ENCODE data around the gene CDKAL1.

- no peak for TF ChIP-seq EZH2phosphoT487 (IDR thresholded peaks at IDR 0.05)
- TF ChIP-seq, protein P1, sequence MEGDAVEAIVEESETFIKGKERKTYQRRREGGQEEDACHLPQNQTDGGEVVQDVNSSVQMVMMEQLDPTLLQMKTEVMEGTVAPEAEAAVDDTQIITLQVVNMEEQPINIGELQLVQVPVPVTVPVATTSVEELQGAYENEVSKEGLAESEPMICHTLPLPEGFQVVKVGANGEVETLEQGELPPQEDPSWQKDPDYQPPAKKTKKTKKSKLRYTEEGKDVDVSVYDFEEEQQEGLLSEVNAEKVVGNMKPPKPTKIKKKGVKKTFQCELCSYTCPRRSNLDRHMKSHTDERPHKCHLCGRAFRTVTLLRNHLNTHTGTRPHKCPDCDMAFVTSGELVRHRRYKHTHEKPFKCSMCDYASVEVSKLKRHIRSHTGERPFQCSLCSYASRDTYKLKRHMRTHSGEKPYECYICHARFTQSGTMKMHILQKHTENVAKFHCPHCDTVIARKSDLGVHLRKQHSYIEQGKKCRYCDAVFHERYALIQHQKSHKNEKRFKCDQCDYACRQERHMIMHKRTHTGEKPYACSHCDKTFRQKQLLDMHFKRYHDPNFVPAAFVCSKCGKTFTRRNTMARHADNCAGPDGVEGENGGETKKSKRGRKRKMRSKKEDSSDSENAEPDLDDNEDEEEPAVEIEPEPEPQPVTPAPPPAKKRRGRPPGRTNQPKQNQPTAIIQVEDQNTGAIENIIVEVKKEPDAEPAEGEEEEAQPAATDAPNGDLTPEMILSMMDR (IDR thresholded peaks at IDR 0.05) = no peak
Observed at GRCh38 chr6:21228411-21228810, 694.2 kb downstream of the CDKAL1 start.

Data from neural progenitor cell (in vitro differentiated cells).